ENCODE results near the gene NLRC5. TPM values are rescaled to one million over a fixed set of nuclear protein-coding genes. Genes with fewer than 3 reads are reported as not detected.
"Not testable (repeated sequence)": the region's sequence is repeated elsewhere in the genome, so short reads cannot be mapped to it uniquely, and the experiment has no call there.

NLRC5 gene
- total and polyA plus RNA-seq, 5 donors from 2014 or later, result 75.3 to 842 (median 98.2) TPM

- Histone ChIP-seq H3K36me3 (ENCODE audit: control insufficient read depth, insufficient read depth, low read length) (no peaks in the 10 kb centered on the region), H3K27me3 (ENCODE audit: control insufficient read depth, insufficient read depth, low read length) (no peaks in the 10 kb centered on the region), H3K27ac (ENCODE audit: insufficient read depth, low read length, poor library complexity, severe bottlenecking) (no peak overlapping the region), H3K9me3 (ENCODE audit: control insufficient read depth in 2 of 2, low read length in 2 of 2) (no peaks in the 10 kb centered on the region), H3K4me1 (ENCODE audit: control insufficient read depth, insufficient read depth, low read length, poor library complexity, severe bottlenecking) (peaks cover 6% of the 10 kb centered on the region), H3K4me3 (ENCODE audit: low read depth, low read length) (no peak overlapping the region)
- Mint-ChIP-seq H3K9me3 (no peaks in the 10 kb centered on the region), H3K36me3 (no peaks in the 10 kb centered on the region), H3K27me3 (no peaks in the 10 kb centered on the region), H3K4me3 (no peak overlapping the region), H3K4me1 (peaks cover 0 to 11% (median 11%) of the 10 kb centered on the region in 4 donors), H3K27ac (peak overlapping the region in 1 of 3 donors; percentile 93)
- DNase-seq, result no peak
- no peak for ATAC-seq (ENCODE audit: low read depth in 2 of 2)
These were observed 117.4 kb downstream of the NLRC5 start for GRCh38 chr16:57106767-57107166.

- Histone ChIP-seq H3K27ac (ENCODE audit: insufficient read depth, low read length, poor library complexity, severe bottlenecking) (no peak overlapping the region), H3K9me3 (ENCODE audit: control insufficient read depth in 2 of 2, low read length in 2 of 2) (no peaks in the 10 kb centered on the region), H3K4me3 (ENCODE audit: low read depth, low read length) (no peak overlapping the region), H3K4me1 (ENCODE audit: control insufficient read depth, insufficient read depth, low read length, poor library complexity, severe bottlenecking) (peaks cover 6% of the 10 kb centered on the region), H3K36me3 (ENCODE audit: control insufficient read depth, insufficient read depth, low read length) (no peaks in the 10 kb centered on the region), H3K27me3 (ENCODE audit: control insufficient read depth, insufficient read depth, low read length) (no peaks in the 10 kb centered on the region)
- Mint-ChIP-seq H3K9me3 (no peaks in the 10 kb centered on the region), H3K27me3 (no peaks in the 10 kb centered on the region), H3K27ac (no peak overlapping the region), H3K4me1 (peaks cover 0 to 11% (median 11%) of the 10 kb centered on the region in 4 donors), H3K36me3 (no peaks in the 10 kb centered on the region), H3K4me3 (no peak overlapping the region)
- ATAC-seq (ENCODE audit: low read depth in 2 of 2), result no peak
- no peak for DNase-seq
These were observed 118.1 kb downstream of the NLRC5 start for GRCh38 chr16:57107321-57107922.

- Mint-ChIP-seq H3K4me1 (peaks cover 0 to 11% (median 11%) of the 10 kb centered on the region in 4 donors), H3K9me3 (no peaks in the 10 kb centered on the region), H3K27ac (peak overlapping the region in 1 of 3 donors; percentile 25), H3K27me3 (no peaks in the 10 kb centered on the region), H3K36me3 (no peaks in the 10 kb centered on the region), H3K4me3 (no peak overlapping the region)
- Histone ChIP-seq H3K27ac (ENCODE audit: insufficient read depth, low read length, poor library complexity, severe bottlenecking) (no peak overlapping the region), H3K9me3 (ENCODE audit: control insufficient read depth in 2 of 2, low read length in 2 of 2) (no peaks in the 10 kb centered on the region), H3K27me3 (ENCODE audit: control insufficient read depth, insufficient read depth, low read length) (no peaks in the 10 kb centered on the region), H3K36me3 (ENCODE audit: control insufficient read depth, insufficient read depth, low read length) (no peaks in the 10 kb centered on the region), H3K4me3 (ENCODE audit: low read depth, low read length) (no peak overlapping the region), H3K4me1 (ENCODE audit: control insufficient read depth, insufficient read depth, low read length, poor library complexity, severe bottlenecking) (peaks cover 6% of the 10 kb centered on the region)
- no peak for ATAC-seq (ENCODE audit: low read depth in 2 of 2)
- no peak for DNase-seq
These were observed 119.1 kb downstream of the NLRC5 start for GRCh38 chr16:57108432-57108831.

- H3K27ac ChIP-seq (ENCODE audit: insufficient read depth, low read length, poor library complexity, severe bottlenecking); ATAC-seq (ENCODE audit: low read depth in 2 of 2); DNase-seq; H3K4me3 ChIP-seq (ENCODE audit: low read depth, low read length); H3K36me3 ChIP-seq (ENCODE audit: control insufficient read depth, insufficient read depth, low read length); H3K9me3 Mint-ChIP-seq; H3K9me3 ChIP-seq (ENCODE audit: control insufficient read depth in 2 of 2, low read length in 2 of 2); H3K27me3 Mint-ChIP-seq; H3K4me1 ChIP-seq (ENCODE audit: control insufficient read depth, insufficient read depth, low read length, poor library complexity, severe bottlenecking); H3K36me3 Mint-ChIP-seq; H3K4me1 Mint-ChIP-seq; H3K27ac Mint-ChIP-seq; H3K4me3 Mint-ChIP-seq; H3K27me3 ChIP-seq (ENCODE audit: control insufficient read depth, insufficient read depth, low read length): not testable (repeated sequence)
These were observed 120.1 kb downstream of the NLRC5 start for GRCh38 chr16:57109259-57110105.

GRCh38 chr16:57110937-57111336 is 121.6 kb downstream of the NLRC5 start:
- H3K36me3 ChIP-seq (ENCODE audit: control insufficient read depth, insufficient read depth, low read length), result no peaks in the 10 kb centered on the region
- H3K9me3 Mint-ChIP-seq, result no peaks in the 10 kb centered on the region
- H3K9me3 ChIP-seq (ENCODE audit: control insufficient read depth in 2 of 2, low read length in 2 of 2), result no peaks in the 10 kb centered on the region
- H3K27me3 ChIP-seq (ENCODE audit: control insufficient read depth, insufficient read depth, low read length), result no peaks in the 10 kb centered on the region
- H3K27me3 Mint-ChIP-seq, result no peaks in the 10 kb centered on the region
- peaks cover under 1% of the 10 kb centered on the region for H3K36me3 Mint-ChIP-seq
- H3K27ac Mint-ChIP-seq, result no peak overlapping the region
- no peaks in the 10 kb centered on the region for H3K4me1 ChIP-seq (ENCODE audit: control insufficient read depth, insufficient read depth, low read length, poor library complexity, severe bottlenecking)
- ATAC-seq (ENCODE audit: low read depth in 2 of 2) (no peak), DNase-seq (no peak)
- H3K4me3 Mint-ChIP-seq, result no peak overlapping the region
- no peak overlapping the region for H3K4me3 ChIP-seq (ENCODE audit: low read depth, low read length)
- H3K27ac ChIP-seq (ENCODE audit: insufficient read depth, low read length, poor library complexity, severe bottlenecking), result no peak overlapping the region
- H3K4me1 Mint-ChIP-seq, result peaks cover 0 to 3% (median 1%) of the 10 kb centered on the region in 4 donors

GRCh38 chr16:57111420-57111819 is 122.1 kb downstream of the NLRC5 start:
- Histone ChIP-seq H3K36me3 (ENCODE audit: control insufficient read depth, insufficient read depth, low read length) (no peaks in the 10 kb centered on the region), H3K4me3 (ENCODE audit: low read depth, low read length) (no peak overlapping the region), H3K27ac (ENCODE audit: insufficient read depth, low read length, poor library complexity, severe bottlenecking) (no peak overlapping the region), H3K27me3 (ENCODE audit: control insufficient read depth, insufficient read depth, low read length) (no peaks in the 10 kb centered on the region), H3K9me3 (ENCODE audit: control insufficient read depth in 2 of 2, low read length in 2 of 2) (no peaks in the 10 kb centered on the region), H3K4me1 (ENCODE audit: control insufficient read depth, insufficient read depth, low read length, poor library complexity, severe bottlenecking) (no peaks in the 10 kb centered on the region)
- no peak for ATAC-seq (ENCODE audit: low read depth in 2 of 2)
- H3K27ac Mint-ChIP-seq, result no peak overlapping the region
- no peaks in the 10 kb centered on the region for H3K27me3 Mint-ChIP-seq
- peaks cover 0 to 3% (median under 1%) of the 10 kb centered on the region in 4 donors for H3K4me1 Mint-ChIP-seq
- no peak for DNase-seq
- H3K36me3 Mint-ChIP-seq, result peaks cover 3% of the 10 kb centered on the region
- H3K4me3 Mint-ChIP-seq, result no peak overlapping the region
- H3K9me3 Mint-ChIP-seq, result no peaks in the 10 kb centered on the region

GRCh38 chr16:57112403-57113041 is 123.2 kb downstream of the NLRC5 start:
- Histone ChIP-seq H3K27me3 (ENCODE audit: control insufficient read depth, insufficient read depth, low read length) (no peaks in the 10 kb centered on the region), H3K9me3 (ENCODE audit: control insufficient read depth in 2 of 2, low read length in 2 of 2) (no peaks in the 10 kb centered on the region), H3K27ac (ENCODE audit: insufficient read depth, low read length, poor library complexity, severe bottlenecking) (no peak overlapping the region), H3K4me3 (ENCODE audit: low read depth, low read length) (no peak overlapping the region), H3K36me3 (ENCODE audit: control insufficient read depth, insufficient read depth, low read length) (no peaks in the 10 kb centered on the region), H3K4me1 (ENCODE audit: control insufficient read depth, insufficient read depth, low read length, poor library complexity, severe bottlenecking) (no peaks in the 10 kb centered on the region)
- Mint-ChIP-seq H3K4me1 (peaks cover 0 to 3% (median 0%) of the 10 kb centered on the region in 4 donors), H3K27me3 (no peaks in the 10 kb centered on the region), H3K9me3 (no peaks in the 10 kb centered on the region), H3K4me3 (no peak overlapping the region), H3K27ac (peak overlapping the region in 1 of 3 donors; percentile 15), H3K36me3 (peaks cover 3% of the 10 kb centered on the region)
- ATAC-seq (ENCODE audit: low read depth in 2 of 2) (no peak), DNase-seq (no peak)
